PC-9 (cell line): ENCODE data around the gene LRSAM1.

Experiments
- EZH2 ChIP-seq: fragments of 200-600 bp; sonication (generic); IDR thresholded peaks from 2 replicates; pipeline ENCODE4 v1.8.0; 2017; ENCODE audit warnings: antibody characterized with exemption, low read depth
- TF ChIP-seq, protein P1 (sequence below): fragments of 200-600 bp; sonication (generic); conservative IDR thresholded peaks from 2 replicates; pipeline ENCODE4 v1.6.1; 2017; ENCODE audit warnings: mixed run types, antibody characterized with exemption, mild to moderate bottlenecking, moderate library complexity

DNA sequence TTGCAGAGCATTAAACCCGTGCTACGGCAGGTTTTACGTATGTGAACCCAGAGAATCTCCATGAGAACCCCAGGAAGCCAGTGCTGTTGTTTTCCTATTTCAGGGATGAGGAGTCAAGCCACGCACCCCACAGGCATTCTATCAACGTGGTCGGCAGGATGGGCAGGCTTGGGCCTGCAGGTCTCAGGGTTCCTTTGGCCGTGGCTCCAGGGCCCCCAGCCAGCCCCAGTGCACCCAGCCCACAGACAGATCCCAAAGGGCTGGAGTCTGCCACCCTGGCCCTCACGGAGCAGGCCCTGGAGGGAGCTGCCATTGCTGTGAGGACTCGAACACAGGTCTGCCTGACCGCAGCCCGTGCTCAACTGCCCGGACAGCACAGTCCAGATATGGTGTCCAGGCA, 83.6 kb downstream of the LRSAM1 start:
- TF ChIP-seq, protein P1, sequence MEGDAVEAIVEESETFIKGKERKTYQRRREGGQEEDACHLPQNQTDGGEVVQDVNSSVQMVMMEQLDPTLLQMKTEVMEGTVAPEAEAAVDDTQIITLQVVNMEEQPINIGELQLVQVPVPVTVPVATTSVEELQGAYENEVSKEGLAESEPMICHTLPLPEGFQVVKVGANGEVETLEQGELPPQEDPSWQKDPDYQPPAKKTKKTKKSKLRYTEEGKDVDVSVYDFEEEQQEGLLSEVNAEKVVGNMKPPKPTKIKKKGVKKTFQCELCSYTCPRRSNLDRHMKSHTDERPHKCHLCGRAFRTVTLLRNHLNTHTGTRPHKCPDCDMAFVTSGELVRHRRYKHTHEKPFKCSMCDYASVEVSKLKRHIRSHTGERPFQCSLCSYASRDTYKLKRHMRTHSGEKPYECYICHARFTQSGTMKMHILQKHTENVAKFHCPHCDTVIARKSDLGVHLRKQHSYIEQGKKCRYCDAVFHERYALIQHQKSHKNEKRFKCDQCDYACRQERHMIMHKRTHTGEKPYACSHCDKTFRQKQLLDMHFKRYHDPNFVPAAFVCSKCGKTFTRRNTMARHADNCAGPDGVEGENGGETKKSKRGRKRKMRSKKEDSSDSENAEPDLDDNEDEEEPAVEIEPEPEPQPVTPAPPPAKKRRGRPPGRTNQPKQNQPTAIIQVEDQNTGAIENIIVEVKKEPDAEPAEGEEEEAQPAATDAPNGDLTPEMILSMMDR: no peak
- TF ChIP-seq EZH2: no peak
